ENCODE results near the gene PTPRCAP.

The PTPRCAP gene

GRCh38 chr11:67392183-67392715 is 45.2 kb downstream of the PTPRCAP start:
- Histone ChIP-seq H3K4me3 (ENCODE audit: low read length) (peak overlapping the region; percentile 86), H2AFZ (ENCODE audit: low read depth, low read length) (peak overlapping the region; percentile 52), H3K9me3 (ENCODE audit: low read length) (no peaks in the 10 kb centered on the region), H3K4me1 (ENCODE audit: insufficient read depth, low read length) (peaks cover 14% of the 10 kb centered on the region), H3K27me3 (ENCODE audit: insufficient read depth, low read length) (no peaks in the 10 kb centered on the region), H3K36me3 (ENCODE audit: insufficient read depth, low read length) (peaks cover 15% of the 10 kb centered on the region)

GRCh38 chr11:67391304-67392182 is 45.9 kb downstream of the PTPRCAP start, which contains the start of gene RAD9A:
Gene RAD9A, plus strand, starts transcription at chr11:67391986. Its CDS starts 59 bp downstream, at chr11:67392045.
- Histone ChIP-seq H3K9me3 (ENCODE audit: low read length) (no peaks in the 10 kb centered on the region), H2AFZ (ENCODE audit: low read depth, low read length) (peak within 1 kb of the TSS; percentile 52), H3K4me1 (ENCODE audit: insufficient read depth, low read length) (peaks cover 14% of the 10 kb centered on the region), H3K27me3 (ENCODE audit: insufficient read depth, low read length) (no peaks in the 10 kb centered on the region), H3K36me3 (ENCODE audit: insufficient read depth, low read length) (peaks cover 12% of the 10 kb centered on the region), H3K4me3 (ENCODE audit: low read length) (peak within 1 kb of the TSS; percentile 86)

GRCh38 chr11:67390947-67391303 is 46.6 kb downstream of the PTPRCAP start:
- no peaks in the 10 kb centered on the region for H3K9me3 ChIP-seq (ENCODE audit: low read length)
- peak overlapping the region; percentile 86 for H3K4me3 ChIP-seq (ENCODE audit: low read length)
- peaks cover 8% of the 10 kb centered on the region for H3K36me3 ChIP-seq (ENCODE audit: insufficient read depth, low read length)
- H3K4me1 ChIP-seq (ENCODE audit: insufficient read depth, low read length) = peaks cover 14% of the 10 kb centered on the region
- peak overlapping the region; percentile 52 for H2AFZ ChIP-seq (ENCODE audit: low read depth, low read length)
- no peaks in the 10 kb centered on the region for H3K27me3 ChIP-seq (ENCODE audit: insufficient read depth, low read length)

GRCh38 chr11:67389477-67389876 is 48.0 kb downstream of the PTPRCAP start:
- no peaks in the 10 kb centered on the region for H3K27me3 ChIP-seq (ENCODE audit: insufficient read depth, low read length)

GRCh38 chr11:67387518-67387917 is 50.0 kb downstream of the PTPRCAP start:
- H3K36me3 ChIP-seq (ENCODE audit: insufficient read depth, low read length) = no peaks in the 10 kb centered on the region
- no peak overlapping the region for H2AFZ ChIP-seq (ENCODE audit: low read depth, low read length)
- H3K4me3 ChIP-seq (ENCODE audit: low read length) = no peak overlapping the region
- no peaks in the 10 kb centered on the region for H3K27me3 ChIP-seq (ENCODE audit: insufficient read depth, low read length)
- H3K4me1 ChIP-seq (ENCODE audit: insufficient read depth, low read length) = peaks cover 11% of the 10 kb centered on the region
- H3K9me3 ChIP-seq (ENCODE audit: low read length) = no peaks in the 10 kb centered on the region

More at GRCh38 chr11:67389477-67389876, 48.0 kb downstream of the PTPRCAP start:
- no peaks in the 10 kb centered on the region for H3K9me3 ChIP-seq (ENCODE audit: low read length)
- H3K4me3 ChIP-seq (ENCODE audit: low read length) = no peak overlapping the region
- H3K4me1 ChIP-seq (ENCODE audit: insufficient read depth, low read length) = peaks cover 14% of the 10 kb centered on the region
- H2AFZ ChIP-seq (ENCODE audit: low read depth, low read length) = no peak overlapping the region
- H3K36me3 ChIP-seq (ENCODE audit: insufficient read depth, low read length) = peaks cover 4% of the 10 kb centered on the region

GRCh38 chr11:67387069-67387468 is 50.4 kb downstream of the PTPRCAP start:
- no peaks in the 10 kb centered on the region for H3K27me3 ChIP-seq (ENCODE audit: insufficient read depth, low read length)
- no peak overlapping the region for H3K4me3 ChIP-seq (ENCODE audit: low read length)
- no peak overlapping the region for H2AFZ ChIP-seq (ENCODE audit: low read depth, low read length)
- H3K36me3 ChIP-seq (ENCODE audit: insufficient read depth, low read length) = no peaks in the 10 kb centered on the region
- peaks cover 8% of the 10 kb centered on the region for H3K4me1 ChIP-seq (ENCODE audit: insufficient read depth, low read length)
- H3K9me3 ChIP-seq (ENCODE audit: low read length) = no peaks in the 10 kb centered on the region

Data from neuron (in vitro differentiated cells).